PC-9 (cell line): ENCODE data around the gene TIMM23. TPM values are rescaled to one million over a fixed set of nuclear protein-coding genes. Genes with fewer than 3 reads are reported as not detected.

Source experiments
- BruUV-seq: library from RNA; stranded (reverse); fragments of 400-500 nt; replicated peaks from 2 replicates; lab custom pipeline; 2021; lab: Mats Ljungman, UMichigan
- CTCF ChIA-PET: fragments of 300-600 bp; sonication (Branson Sonifier 250); formaldehyde crosslinking; loops from one replicate; lab custom pipeline; 2022; ENCODE audit warnings: antibody characterized with exemption; lab: Charles Lee
- POLR2A ChIA-PET: fragments of 300-600 bp; sonication (Branson Sonifier 250); formaldehyde crosslinking; loops from one replicate; lab custom pipeline; 2022; ENCODE audit warnings: antibody characterized with exemption; ENCODE audit not compliant: unreplicated experiment; lab: Charles Lee
- DNase-seq, 2 experiments: peaks; one replicate each; pipeline versions ENCODE4 v3.0.0 to v3.0.0-alpha.2; 2015 to 2022; ENCODE audit warnings: mixed read lengths in 1 of 2
- H2AFZ ChIP-seq: fragments of 200-600 bp; sonication (generic); 2 replicates; pipeline ENCODE4 v1.8.1; 2017; ENCODE audit warnings: antibody characterized with exemption
- H3F3A ChIP-seq: fragments of 200-600 bp; sonication (generic); 2 replicates; pipeline ENCODE4 v1.8.1; 2017; ENCODE audit warnings: antibody characterized with exemption, mild to moderate bottlenecking, low read depth; ENCODE audit not compliant: insufficient read depth
- H3K27ac ChIP-seq: fragments of 200-600 bp; sonication (generic); 2 replicates; pipeline ENCODE4 v1.6.1; 2016; ENCODE audit warnings: mixed run types
- H3K27me3 ChIP-seq: fragments of 200-600 bp; sonication (generic); 2 replicates; pipeline ENCODE4 v1.6.1; 2016; ENCODE audit warnings: low read depth, mixed run types; ENCODE audit not compliant: insufficient read depth
- H3K36me3 ChIP-seq: fragments of 200-600 bp; sonication (generic); 2 replicates; pipeline ENCODE4 v1.6.1; 2016; ENCODE audit warnings: low read depth, mixed run types
- H3K4me1 ChIP-seq: fragments of 200-600 bp; sonication (generic); replicated peaks from 2 replicates; pipeline ENCODE4 v1.6.1; 2016; ENCODE audit warnings: mixed run types; ENCODE audit not compliant: insufficient read depth
- H3K4me2 ChIP-seq: fragments of 200-600 bp; sonication (generic); 2 replicates; pipeline ENCODE4 v1.6.1; 2017; ENCODE audit warnings: mixed run types
- H3K4me3 ChIP-seq: fragments of 200-600 bp; sonication (generic); 2 replicates; pipeline ENCODE4 v1.6.1; 2016; ENCODE audit warnings: mixed run types
- H3K79me2 ChIP-seq: fragments of 200-600 bp; sonication (generic); 2 replicates; pipeline ENCODE4 v1.6.1; 2017; ENCODE audit warnings: low read depth, mixed run types
- H3K9me2 ChIP-seq: fragments of 200-600 bp; sonication (generic); 2 replicates; pipeline ENCODE4 v1.8.1; 2017; ENCODE audit warnings: mild to moderate bottlenecking; ENCODE audit not compliant: insufficient read depth
- H3K9me3 ChIP-seq: fragments of 200-600 bp; sonication (generic); 2 replicates; pipeline ENCODE4 v1.8.1; 2016; ENCODE audit warnings: low read depth; ENCODE audit not compliant: insufficient read depth
- H4K20me1 ChIP-seq: fragments of 200-600 bp; sonication (generic); 2 replicates; pipeline ENCODE4 v1.8.1; 2017; ENCODE audit not compliant: insufficient read depth
- EZH2 ChIP-seq: fragments of 200-600 bp; sonication (generic); IDR thresholded peaks from 2 replicates; pipeline ENCODE4 v1.8.0; 2017; ENCODE audit warnings: antibody characterized with exemption, low read depth
- intact Hi-C: fragments of 100-400 bp; cut with micrococcal nuclease; formaldehyde crosslinking; loops from one replicate; pipeline ENCODE4 v1.10.0; 2022; ENCODE audit not compliant: unreplicated experiment
- total RNA-seq: library from RNA; stranded (reverse); gene quantifications from 2 replicates; pipeline ENCODE4 v1.2.3, GENCODE V29; 2021
- TF ChIP-seq, protein P1 (sequence below): fragments of 200-600 bp; sonication (generic); conservative IDR thresholded peaks from 2 replicates; pipeline ENCODE4 v1.6.1; 2017; ENCODE audit warnings: mixed run types, antibody characterized with exemption, mild to moderate bottlenecking, moderate library complexity

Gene TIMM23
- total RNA-seq, 1 experiment from 2014 or later = 82.4 TPM

DNA sequence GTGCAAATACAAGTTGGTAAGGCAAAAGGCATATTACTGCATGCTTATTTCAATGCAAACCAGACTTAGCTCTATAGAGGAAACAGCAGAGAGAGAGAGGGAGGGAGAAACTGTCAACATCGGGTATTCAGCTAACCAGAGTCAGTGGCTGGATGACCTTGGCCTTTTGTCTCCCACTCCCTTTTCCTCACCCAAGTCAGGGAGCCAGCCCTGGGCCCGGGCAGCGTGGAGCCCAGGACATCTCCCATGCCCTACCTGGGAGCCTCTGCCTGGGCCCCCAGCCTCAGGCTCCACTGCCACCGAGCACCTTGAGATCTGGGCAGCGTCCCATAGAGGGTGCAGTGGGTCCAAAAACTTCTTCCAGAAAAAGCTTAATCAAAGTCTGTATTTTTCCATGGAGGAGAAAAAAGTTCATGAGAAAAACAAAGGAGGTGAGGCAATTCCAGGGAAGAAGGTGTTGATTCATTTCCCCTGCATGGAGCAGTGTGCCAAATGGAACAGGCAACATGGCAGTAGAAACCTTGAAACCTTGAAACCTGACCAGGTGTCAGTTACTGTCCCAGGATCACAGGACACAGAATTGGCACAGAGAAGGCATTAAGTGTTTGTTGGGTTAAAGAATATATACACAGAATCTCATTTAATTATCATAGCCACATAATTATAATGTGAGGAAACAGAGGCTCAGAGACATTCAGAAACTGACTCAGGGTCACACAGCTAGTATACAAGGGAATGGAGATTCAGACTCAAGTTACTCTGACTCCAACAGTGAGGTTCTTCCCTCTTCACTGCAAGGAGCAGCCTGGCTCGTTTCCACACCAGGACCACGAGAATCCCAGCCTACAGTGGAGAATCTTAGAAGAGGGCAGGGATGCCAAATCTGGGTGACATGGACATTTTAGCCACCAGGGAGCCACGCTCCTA, 63.9 kb downstream of the TIMM23 start:
- no peaks in the 10 kb centered on the region for H4K20me1 ChIP-seq
- no peaks in the 10 kb centered on the region for H3K9me3 ChIP-seq
- TF ChIP-seq EZH2 = no peak
- TF ChIP-seq, protein P1, sequence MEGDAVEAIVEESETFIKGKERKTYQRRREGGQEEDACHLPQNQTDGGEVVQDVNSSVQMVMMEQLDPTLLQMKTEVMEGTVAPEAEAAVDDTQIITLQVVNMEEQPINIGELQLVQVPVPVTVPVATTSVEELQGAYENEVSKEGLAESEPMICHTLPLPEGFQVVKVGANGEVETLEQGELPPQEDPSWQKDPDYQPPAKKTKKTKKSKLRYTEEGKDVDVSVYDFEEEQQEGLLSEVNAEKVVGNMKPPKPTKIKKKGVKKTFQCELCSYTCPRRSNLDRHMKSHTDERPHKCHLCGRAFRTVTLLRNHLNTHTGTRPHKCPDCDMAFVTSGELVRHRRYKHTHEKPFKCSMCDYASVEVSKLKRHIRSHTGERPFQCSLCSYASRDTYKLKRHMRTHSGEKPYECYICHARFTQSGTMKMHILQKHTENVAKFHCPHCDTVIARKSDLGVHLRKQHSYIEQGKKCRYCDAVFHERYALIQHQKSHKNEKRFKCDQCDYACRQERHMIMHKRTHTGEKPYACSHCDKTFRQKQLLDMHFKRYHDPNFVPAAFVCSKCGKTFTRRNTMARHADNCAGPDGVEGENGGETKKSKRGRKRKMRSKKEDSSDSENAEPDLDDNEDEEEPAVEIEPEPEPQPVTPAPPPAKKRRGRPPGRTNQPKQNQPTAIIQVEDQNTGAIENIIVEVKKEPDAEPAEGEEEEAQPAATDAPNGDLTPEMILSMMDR = peak; percentile 32; the same call in 1 of the 2 replicates
- no TSS peak for BruUV-seq
- ChIA-PET CTCF (no interaction called here), POLR2A (no interaction called here)
- no peak overlapping the region for H3K4me3 ChIP-seq
- peaks cover 18% of the 10 kb centered on the region for H3F3A ChIP-seq
- no peaks in the 10 kb centered on the region for H3K9me2 ChIP-seq
- H3K79me2 ChIP-seq = no peaks in the 10 kb centered on the region
- no peaks in the 10 kb centered on the region for H3K27me3 ChIP-seq
- peaks cover 44% of the 10 kb centered on the region for H3K4me1 ChIP-seq
- no peaks in the 10 kb centered on the region for H3K36me3 ChIP-seq
- intact Hi-C loops = loop anchor here (5.0 kb wide), 1 partner anchor 186 kb away; no protein-coding TSS in a partner anchor
- H3K4me2 ChIP-seq = no peak overlapping the region
- no peak overlapping the region; the same call in 1 of the 2 replicates for H2AFZ ChIP-seq
- no peak overlapping the region for H3K27ac ChIP-seq
- peak in 1 of 2 experiments; percentile 54 for DNase-seq

DNA sequence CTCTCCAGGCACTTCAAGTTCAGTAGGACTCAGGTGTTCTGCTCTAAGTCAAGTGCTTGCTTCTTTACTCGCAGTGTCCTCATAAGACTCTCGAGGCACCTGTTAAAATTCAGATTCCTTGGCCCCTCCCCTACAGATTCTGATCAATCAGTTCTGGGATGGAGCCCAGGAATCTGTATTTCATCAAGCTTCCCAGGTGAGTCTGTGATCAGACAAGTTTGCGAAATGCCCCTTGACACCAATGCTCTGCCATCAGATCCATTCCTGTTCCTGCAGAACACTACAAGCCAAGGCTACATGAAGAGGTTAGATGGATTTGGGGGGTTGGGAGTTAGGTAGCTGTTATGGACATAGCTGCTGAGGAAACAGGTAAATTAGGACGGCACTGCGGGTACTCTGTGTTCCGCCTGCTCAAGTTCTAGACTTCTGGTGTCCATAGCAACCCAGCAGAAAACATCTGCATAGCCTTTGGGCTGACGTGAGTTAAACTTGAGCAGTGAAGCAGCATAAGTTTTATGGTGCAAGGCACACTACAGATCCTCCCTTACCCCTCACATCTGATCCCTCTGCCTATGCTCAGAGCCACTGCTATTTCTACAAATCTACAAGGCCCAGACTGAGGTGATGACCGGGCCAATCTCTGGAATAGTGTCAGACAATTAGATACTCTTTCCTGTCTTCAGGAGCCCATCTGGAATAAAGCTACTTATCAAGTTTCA, 65.0 kb downstream of the TIMM23 start:
- BruUV-seq = no TSS peak
- CTCF ChIA-PET = no interaction called here

DNA sequence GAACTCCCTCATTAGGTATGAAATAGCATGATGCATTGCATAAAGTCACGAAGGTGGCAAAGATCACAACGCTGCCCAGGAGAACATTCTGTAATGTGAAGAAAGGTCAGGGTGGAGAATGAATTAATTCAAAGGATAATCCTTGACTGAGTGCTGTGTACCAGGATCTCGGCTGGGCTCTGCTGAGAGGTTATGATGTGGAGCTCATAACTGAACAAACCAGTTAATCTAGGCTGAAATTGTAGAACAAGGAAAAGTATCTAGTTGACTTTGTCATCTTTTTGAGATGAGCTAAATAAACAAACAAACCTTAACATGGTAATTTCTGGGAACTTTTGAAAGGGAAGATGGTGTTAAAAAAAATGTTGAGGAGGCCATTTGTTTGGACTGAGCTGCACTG, 67.7 kb downstream of the TIMM23 start:
- no peak for TF ChIP-seq EZH2
- TF ChIP-seq, protein P1 = no peak

More for the DNA sequence above, 65.0 kb downstream of the TIMM23 start:
- Histone ChIP-seq H3K4me1 (peaks cover 46% of the 10 kb centered on the region), H3F3A (peaks cover 18% of the 10 kb centered on the region), H3K36me3 (no peaks in the 10 kb centered on the region), H3K27ac (no peak overlapping the region), H3K4me2 (no peak overlapping the region), H3K27me3 (no peaks in the 10 kb centered on the region), H3K79me2 (no peaks in the 10 kb centered on the region), H2AFZ (no peak overlapping the region), H3K4me3 (no peak overlapping the region), H3K9me3 (no peaks in the 10 kb centered on the region), H3K9me2 (no peaks in the 10 kb centered on the region), H4K20me1 (no peaks in the 10 kb centered on the region)
- POLR2A ChIA-PET = no interaction called here
- no peak for DNase-seq
- no peak for TF ChIP-seq EZH2
- TF ChIP-seq, protein P1 = no peak
- intact Hi-C loops = loop anchor here (5.0 kb wide), 1 partner anchor 185 kb away; no protein-coding TSS in a partner anchor

More for the DNA sequence above, 67.7 kb downstream of the TIMM23 start:
- Histone ChIP-seq H3K9me2 (no peaks in the 10 kb centered on the region), H2AFZ (no peak overlapping the region; the same call in 1 of the 2 replicates), H3K4me1 (peaks cover 35% of the 10 kb centered on the region), H3K4me3 (no peak overlapping the region), H4K20me1 (no peaks in the 10 kb centered on the region), H3K9me3 (no peaks in the 10 kb centered on the region), H3K27me3 (no peaks in the 10 kb centered on the region), H3K36me3 (no peaks in the 10 kb centered on the region), H3K79me2 (no peaks in the 10 kb centered on the region), H3K4me2 (peak overlapping the region; percentile 39), H3K27ac (peak overlapping the region; percentile 34), H3F3A (peaks cover 18% of the 10 kb centered on the region)
- ChIA-PET POLR2A (no interaction called here), CTCF (no interaction called here)
- no TSS peak for BruUV-seq
- intact Hi-C loops = no loop called here
- DNase-seq = peak; percentile 26 to 78
